Measurements from ENCODE around the gene ASGR1.

ASGR1 gene

DNA sequence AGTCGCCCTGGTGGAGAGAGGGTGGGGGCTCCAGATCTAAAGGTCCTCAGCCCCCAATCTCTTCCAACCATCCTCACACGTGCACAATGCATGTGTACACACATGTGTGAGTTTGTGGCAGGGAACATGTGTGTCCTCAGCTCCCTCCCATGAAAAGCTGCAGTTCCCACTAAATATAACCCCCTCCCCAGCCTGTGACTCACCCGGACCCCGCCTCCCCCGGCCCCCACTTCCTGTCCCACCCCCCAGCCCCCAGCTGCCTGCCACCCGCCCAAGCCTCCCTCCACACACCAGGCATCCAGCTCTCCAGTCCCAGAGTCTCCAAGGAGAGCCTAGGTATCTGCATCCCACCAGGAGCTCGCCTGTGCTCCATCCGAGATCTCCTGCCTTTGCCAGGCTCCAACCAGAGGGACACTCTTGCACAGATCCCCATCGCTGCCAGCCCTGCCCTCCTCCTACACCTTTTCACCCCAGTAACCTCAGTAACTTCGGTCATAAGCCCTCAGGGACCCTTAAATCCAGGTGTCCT is 36.5 kb upstream of the ASGR1 start:
- no peak for DNase-seq

DNA sequence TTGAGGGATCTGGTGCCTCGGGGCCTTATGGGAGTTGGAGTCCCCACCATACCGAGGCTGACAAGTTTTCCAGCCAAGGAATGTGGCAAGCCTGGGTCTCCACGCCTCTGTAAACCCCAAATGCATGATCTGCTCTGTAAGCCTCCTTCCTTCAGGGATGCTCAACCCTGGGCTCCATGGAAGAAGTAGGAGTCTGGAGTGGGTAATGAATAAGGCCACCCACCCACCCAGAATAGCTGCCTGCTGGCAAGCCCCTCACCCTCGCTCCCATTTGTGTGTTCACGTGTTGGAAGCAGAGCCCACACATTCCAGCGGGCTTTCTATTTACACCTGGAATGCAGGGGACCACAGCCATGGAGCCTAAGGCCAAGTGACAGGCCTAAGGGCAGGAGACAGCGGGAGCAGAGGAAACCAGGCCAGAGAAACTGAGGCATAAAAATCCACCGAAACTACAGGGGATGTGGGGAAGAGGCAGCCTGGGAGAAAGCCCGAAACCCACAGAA is 36.0 kb upstream of the ASGR1 start:
- DNase-seq = no peak

DNA sequence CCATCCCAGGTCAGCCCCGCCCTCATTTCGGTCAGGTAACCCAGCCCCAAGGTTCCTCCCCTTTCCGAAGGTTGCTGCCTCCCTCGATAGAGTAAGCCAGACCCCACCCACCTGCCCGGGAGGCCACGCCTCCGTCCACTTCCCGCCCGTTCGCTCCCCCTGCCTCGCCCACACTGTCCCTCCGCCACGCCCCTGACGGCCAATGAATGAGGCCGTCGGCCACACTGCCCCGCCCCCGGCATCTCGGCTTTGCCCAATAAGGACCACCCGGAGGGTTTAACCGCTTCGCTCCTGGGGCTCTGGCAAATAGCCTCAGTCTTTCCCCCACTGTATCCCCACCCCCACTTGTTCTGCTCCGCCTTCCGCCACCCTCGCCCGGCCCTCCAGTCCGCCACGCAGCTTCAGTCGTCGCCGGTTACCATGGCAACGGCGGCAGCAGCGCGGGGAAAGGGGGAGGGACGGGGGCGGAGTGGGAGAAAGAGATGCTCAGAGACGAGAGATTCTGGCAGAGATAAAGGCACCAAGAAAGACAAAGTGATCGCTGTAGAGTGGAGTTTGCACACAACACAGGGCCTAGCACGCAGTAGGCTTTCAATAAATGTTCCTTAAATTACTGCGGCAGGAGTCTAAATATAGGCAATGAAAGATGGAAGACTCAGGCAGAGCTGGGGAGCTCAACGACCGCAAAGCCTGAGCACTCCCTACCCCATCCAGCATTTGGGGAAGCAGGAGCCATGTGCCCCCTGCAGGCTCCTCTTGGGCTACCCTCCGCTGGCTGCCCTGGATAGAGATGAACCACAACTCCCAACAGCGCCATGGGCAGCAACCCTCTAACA is 35.3 kb upstream of the ASGR1 start:
- peak; percentile 96 for DNase-seq

DNA sequence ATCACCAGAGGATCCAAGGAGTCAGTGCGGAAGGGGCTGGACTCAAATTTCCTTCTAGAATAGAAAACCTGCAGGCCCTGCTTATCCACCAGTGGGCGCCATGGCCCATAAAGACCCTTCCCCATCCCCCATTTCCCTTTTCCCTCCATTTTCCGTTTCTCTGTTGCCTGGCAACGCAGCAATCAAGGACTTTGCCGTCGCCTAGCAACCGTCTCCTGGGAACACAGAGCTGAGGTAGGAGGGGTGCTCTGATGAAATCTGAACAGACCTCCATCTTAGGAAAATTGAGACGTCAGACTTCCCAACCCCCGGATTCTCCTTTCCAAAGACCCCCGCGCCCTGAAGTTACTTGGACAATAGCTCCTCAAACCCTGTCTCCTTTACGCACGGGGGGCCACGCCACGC is 34.7 kb upstream of the ASGR1 start:
- DNase-seq = peak; percentile 43

DNA sequence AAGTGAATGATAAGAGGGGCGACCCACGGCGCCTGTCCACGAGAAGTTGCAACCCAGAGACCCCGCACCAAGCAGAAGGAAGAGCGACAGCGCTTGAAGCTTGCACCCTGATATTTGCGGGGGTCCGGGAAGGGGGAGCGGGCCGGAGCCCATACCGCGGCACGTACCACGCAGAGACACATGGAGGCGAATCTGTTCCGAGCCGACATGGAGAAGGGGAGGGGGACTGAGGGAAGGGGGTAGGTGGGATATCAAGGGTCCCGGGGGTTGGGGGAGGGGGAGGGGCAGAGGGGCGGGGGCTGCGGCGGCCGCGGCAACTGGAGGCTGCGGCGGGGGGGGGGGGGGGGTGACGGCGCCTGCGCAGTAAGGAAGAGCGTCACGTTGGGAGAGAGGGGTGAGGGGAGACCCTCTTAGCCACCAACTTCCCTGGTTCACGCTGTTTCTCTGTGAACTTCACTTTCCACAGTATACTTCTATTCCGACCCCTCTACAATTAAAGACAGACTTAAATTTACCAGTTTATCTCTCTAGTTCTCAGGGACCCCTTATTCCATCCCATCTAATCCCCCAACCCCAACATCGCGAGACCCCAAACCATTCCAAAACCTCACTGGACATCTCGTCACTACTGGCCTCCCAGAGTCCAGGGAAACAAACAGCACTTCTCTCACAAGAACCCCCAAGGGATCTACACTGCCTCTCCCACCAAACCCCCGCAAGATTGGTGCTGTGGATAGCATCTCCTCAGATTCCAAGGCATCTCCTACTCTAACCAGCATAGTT is 32.5 kb upstream of the ASGR1 start:
- DNase-seq = no peak

DNA sequence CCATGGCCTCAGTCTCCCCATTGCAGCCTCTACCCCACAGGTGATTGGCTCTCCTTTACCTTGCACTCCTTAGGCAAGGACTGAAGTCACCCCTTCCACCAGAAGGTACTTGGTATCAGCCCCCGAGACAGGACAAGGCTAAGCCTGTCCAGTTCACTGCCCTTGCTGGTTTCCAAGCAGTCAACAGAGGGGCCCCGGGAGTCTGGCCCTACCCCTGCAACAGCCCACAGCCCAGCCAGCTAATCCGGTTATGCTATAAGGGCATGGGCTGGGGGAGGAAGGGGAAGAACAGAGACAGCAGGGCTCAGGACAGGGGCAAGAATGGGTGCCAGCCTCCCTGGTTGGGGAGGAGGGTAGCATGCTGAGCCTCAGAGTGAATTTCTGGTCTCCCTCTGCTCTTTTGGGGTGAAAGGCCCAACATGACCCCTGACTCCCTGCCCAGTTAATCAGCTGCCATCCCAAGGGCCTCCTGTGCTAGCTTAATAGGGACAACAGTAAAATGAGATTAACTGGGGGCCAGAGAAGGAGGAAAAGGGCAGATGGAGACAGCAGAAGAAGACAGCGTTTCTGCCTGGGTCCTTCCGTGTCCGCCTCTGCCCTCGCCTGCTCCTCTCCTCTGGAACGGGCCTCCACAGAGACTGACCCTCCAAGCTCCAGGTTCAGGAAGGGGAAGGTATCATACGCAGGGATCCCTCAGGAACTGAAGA is 29.7 kb upstream of the ASGR1 start:
- no peak for DNase-seq

DNA sequence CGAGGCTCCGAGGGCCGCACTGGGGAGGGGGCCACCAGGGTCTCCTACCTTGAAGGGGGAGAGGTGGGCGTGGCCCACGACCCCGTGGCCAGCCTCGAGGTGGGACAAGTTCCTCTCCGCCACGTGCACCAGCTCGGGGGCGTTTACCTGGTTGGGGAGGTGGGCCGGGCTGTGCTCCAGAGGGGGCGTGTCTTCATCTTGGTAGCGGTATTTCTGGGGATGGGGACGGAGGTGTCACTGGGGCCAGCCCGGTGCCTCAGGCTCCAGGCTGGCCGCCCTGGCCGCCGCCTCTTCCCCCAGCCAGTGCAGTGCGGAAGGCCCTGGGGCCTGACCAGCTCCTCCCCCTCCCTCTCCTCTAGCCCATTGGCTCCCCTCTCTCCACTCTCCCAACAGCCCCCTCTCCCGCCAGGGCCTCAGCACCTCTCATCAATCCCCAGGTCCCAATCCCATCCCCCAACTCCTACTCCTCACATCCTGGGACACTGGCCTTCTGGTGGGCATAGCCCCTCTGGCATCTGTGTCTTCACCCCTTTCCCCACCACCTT is 28.9 kb upstream of the ASGR1 start:
- DNase-seq = no peak

DNA sequence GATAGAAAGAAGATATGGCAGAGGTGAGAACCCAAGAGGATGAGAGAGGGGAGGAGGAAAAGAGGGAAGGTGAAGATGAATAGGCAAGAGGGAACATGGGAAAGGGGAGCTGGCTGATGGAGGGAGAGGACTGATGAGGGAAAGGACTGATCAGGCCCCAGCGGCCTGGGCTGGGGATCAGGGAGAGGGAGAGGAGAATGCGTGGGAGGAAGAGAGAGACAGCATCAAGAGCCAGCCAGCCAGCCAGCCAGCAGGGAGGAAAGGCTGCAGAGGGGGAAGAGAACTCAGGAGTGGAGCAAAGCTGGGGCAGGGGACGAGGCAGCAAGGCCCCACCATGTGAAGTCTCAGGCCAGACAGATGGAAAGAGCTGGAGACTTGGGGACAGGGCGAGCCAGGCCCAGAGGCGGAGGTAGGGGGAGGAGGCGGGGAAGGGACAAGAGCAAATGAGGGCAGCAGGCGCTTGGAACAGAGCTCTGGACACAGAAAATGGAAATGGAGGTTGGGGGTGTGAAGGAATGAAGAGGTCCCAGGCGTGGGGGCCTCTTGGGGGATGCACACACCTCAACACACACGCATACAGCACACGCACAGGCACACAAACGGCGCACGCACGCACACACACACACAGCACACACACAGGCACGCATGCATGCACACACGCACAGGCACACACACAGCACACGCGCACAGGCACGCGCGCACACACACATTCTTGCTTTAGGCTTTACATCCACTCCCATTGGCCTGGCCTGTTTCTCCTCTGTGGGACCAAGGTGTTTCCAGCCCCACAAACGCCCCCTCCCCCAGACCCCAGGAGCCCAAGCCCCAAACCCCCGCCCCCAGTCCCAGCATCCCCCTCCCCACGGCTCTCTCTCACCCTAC is 28.2 kb upstream of the ASGR1 start:
- DNase-seq = no peak

DNA sequence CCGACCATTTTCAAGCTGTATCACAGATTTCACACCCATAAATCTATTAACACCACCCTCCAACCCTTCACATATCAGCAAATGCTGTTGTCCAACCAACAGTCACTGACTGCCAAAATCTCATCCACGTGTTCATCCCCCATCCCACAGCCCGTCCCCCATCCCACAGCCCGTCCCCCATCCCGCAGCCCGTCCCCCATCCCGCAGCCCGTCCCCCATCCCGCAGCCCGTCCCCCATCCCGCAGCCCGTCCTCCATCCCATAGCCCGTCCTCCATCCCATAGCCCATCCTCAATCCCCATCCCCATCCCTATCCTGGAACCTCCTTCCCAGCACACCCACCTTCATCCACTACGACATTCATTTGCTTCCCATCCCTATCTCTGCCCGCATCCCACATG is 26.4 kb upstream of the ASGR1 start:
- DNase-seq = no peak

DNA sequence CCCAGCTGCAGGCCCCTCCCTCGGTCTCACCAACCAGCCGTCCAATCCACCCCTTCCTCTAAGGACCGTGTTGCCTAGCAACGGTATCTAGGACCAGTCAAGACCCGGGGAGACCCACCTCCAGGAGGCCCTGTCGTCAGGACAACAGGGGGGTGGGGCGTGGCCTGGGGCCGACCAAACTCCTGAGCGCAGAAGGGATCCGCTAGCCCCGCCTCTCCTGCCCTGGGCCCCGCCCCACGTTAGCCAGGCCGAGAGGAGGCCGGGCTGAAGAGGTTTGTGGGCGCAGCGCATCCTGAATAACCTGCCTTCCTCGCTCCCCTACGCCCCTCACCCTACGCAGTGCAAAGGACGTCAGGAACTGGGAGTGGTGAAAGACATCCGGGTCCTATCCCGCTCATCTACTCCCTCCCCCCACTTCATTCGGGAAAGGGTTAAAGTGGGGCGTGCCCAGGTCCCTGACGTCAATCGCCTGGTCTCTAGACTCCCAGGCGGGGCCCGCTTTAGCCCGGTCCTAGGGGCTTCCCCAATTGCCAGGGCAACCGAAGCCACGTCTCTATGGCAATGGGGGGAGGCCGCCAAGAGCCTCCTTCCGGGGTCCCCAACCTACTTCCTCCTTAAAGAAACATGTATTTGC is 25.8 kb upstream of the ASGR1 start:
- DNase-seq = peak; percentile 63

DNA sequence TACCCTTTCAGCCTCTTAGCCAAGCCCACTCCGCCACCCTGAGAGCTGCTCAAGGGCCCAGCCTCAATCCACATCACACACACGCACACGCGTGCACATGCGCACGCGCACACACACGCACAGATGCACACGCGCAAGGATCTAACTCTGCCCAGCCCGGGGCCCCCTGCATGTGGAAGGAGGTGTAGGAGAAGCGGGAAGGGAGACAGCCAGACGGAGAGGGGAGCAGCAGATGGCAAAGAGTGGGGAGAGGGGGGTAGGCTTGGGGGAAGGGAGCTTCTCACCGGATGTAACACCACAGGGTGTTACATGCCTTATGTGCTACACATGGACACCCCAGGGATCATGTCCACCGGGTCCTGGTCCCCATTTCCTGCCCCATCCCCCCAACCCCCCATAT is 25.2 kb upstream of the ASGR1 start:
- DNase-seq = no peak

DNA sequence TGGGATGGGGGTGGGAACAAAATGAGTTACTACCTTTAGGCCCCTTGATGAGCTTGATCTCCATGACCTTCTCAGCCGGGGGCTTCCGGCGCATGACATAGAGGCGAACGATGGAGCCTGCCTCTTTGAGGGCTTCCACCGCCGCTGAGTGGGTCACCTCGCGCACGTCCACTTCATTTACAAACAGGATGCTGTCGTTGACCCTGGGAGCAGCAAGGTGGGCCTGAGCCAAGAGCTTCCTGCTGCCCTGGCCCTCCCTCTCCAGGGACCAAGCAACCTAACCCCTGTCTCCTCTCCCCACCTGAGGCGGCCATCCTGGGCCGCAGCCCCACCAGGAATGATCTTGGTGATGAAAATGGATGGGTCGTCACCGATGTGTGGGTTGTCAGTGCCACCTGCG is 24.2 kb upstream of the ASGR1 start:
- DNase-seq = no peak

DNA sequence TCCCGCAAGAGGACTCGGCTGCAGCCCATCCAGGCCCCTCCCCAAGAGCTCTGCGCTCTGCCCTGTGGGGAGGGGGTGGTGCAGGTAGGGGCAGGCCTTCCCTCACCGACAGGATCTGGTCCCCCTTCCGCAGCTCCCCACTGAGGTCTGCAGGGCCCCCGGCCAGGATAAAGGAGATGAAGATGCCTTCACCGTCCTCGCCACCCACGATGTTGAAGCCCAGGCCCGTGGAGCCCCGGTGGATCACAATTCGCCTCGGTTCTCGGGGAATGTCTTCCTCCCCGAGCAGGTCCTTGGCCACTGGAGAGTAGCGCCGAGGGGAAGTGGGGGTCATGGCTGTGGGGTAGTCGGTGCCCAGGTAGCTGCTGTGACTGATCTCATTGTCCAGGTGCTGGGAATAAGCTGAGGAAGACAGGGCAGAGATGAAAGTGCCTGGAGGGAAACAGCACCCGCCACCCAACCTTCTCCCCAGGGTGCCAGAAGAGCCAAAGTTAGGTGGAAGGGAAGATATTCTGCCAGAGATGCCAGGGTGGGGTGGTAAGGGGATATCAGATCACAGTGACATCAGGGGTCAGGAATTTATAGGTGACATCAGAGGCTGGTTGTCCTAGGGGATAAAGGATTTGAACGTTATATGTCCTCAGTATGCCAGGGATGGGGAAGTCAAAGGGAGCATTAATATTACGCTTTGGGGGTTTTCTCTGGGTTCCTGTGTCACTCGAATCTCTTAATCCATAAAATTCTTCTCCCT is 17.7 kb upstream of the ASGR1 start:
- DNase-seq = no peak

DNA sequence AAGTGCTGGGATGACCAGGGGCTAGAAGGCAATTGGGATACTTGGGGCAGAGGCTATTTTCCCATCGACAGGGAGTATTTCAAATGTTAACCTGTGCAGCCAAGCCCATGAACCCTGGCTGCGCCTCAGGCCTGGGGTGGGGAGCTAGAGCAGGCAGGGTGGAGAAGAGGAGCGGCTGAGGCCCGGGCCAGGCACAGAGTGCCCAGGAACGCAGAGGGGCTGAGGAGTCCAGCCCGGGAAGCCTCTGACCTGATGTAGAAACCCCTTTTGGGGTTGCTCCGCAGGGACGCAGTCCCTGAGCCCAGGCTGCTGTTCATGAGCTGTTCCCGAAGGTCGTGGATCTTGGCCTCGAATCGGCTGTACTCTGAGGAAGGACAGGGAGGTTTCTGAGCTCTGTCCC is 16.8 kb upstream of the ASGR1 start:
- DNase-seq = no peak

DNA sequence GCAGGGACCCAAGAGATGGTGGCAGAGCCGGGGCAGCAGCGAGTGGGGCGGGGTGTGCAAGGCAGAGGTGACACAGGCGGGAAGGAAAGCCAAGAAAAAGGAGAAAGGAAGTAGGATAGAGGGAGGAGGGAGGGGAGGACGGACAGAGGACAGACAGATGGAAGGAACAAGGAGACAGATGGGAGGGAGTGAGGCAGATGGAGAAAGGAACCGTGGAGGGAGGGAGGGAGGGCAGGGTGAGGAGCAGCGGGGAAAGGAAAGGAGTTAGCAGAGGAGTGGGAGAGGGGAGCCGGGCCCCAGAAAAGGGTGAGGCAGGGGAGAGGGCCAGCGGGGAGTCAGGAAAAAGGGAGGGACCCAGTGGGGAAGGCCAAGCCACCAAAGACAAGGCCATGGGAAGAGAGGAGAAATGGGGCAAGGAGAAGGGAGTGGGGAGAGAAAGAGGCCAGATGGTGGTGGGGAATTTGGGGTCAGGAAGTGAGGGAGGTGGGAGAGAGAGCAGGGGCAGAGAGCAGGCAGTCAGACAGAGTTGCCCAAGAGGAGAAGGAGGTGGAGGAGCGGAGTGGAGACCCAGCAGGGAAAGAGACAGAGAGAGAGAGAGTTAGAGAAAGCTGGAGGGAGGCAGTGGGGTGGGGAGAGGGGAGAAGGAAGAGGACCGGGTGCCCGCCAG is 13.2 kb upstream of the ASGR1 start:
- DNase-seq = no peak

DNA sequence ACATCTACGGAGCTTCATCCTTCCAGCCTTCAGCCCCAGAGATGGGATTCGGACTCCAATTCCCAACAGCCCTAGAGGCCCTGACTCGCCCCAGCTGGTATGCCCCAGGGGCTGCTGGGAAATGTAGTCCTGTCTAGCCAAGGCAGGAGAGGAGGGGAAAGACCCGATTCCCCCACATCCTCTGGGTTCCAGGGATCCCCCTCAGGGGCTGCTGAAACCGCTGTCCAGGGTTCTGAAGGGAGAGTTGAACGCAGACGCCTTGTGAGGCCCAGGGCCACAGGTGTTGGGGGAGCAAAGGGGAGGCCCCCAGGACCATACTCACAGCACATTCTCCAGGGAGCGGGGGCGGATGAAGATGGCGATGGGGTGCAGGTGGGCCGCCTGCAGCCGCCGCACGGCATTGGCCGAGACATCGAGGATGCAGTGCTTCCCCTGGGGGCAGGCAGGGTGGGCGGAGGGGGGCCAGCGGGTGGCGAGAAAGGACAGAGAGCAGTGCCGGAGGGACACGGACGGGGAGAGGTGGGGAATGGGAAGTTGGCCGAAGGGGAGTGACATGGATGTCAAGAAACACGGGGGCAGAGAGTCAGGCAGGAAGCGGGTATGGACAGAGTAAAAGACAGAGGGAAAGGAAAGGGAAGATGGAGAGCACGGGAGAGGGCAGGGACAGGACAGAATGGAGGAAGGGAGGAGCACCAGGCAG is 12.6 kb upstream of the ASGR1 start:
- DNase-seq = peak; percentile 21

DNA sequence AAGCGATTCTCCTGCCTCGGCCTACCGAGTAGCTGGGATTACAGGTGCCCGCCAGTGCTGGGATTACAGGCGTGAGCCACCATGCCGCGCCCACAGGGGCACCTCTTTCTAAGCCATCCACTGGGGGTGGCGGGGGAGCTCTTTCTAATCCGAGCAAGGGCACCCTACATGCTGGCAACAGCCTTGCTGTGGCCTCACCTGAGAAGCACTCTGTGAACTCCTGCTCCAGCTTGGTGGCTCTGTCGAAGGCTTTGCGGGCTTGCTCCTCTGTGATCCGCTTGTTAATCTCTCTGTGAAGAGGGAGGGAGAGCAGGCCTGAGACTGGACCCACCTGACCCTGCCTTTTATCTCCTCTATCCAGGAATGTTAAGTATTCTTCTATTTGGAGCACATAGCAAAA is 11.9 kb upstream of the ASGR1 start:
- DNase-seq = no peak

DNA sequence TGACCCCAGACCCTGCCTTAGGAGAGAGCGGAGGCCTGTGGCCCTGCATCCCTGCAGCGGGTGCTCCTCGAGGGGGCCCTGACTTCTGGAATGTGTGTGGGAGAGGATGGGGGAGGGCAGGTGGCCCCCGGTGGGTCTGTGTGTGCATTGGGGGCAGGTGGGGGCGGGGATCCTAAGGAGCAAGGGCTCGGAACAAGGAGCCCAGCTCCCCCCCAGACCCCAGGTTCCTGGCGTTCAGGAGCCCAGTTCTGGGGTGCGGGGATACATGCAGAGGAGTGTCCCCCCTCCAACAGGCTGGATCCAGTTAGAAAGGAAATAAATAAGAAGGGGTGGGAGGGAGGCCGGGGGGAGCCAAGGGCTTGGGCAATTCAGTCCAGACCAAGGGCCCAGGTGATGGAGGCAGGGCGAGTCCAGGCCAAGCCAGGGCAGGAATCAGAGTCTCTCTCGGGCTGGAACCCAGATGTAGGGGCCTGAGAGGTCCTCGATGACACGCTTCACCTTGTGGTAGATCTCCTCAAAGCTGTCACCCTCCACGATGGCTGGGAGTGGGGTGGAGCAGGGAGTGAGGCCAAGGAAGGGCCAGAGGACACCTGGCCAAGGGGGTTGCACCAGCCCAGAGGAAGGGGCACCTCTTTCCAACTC is 11.2 kb upstream of the ASGR1 start:
- DNase-seq = no peak

DNA sequence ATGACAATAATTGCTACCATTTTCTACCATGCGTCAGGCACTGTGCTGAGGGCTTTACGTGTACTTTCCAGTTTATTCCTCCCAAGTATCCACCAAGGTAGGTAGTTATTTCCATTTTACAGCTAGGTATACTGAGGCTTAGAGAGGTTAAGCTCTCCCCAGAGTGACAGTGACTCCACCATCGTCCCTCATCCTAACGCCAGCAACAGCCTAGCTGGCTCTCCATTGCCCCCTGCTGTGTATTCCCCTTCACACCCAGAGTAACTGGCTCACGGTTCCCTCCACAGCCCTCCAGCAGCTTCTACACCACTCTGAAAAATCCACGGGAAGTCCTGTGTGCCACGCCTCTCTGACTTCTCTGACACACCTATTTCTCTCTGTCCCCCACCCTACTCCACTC is 7.1 kb upstream of the ASGR1 start:
- peak; percentile 31 for DNase-seq
